ENCODE data around the gene CACNB1.

CACNB1 gene

DNA sequence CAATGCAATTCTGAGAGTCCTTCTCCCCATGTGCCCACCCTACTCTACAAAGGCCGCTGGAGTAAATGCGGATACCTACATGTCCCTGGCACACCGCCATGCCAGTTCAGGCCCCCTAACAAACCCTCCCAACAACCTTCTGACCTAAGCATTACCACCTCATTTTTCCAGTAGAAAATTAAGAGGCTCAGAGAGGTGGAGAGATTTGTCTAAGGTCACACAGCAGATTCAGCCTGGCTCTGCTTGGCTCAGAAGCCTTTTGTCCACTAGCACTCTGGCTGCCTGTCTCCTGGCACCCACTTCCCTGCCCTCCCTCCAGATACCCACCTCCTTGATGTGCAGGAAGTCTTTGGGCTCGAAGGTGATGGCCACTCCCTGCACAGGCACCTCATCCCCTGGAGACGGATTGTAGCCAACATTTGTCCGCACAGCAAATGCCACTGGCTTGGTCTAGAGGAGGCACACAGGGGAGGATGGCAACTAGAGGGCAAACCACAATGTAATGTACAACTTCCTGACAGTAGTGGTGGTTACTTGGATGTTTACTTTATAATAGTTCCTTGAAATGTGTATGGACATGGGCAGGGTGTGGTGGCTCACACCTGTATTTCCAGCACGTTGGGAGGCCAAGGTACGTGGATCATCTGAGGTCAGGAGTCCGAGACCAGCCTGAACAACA lies 10.2 kb downstream of the CACNB1 start:
- DNase-seq (ENCODE audit: low read depth, low spot score), result no peak
- TF ChIP-seq, protein P1, sequence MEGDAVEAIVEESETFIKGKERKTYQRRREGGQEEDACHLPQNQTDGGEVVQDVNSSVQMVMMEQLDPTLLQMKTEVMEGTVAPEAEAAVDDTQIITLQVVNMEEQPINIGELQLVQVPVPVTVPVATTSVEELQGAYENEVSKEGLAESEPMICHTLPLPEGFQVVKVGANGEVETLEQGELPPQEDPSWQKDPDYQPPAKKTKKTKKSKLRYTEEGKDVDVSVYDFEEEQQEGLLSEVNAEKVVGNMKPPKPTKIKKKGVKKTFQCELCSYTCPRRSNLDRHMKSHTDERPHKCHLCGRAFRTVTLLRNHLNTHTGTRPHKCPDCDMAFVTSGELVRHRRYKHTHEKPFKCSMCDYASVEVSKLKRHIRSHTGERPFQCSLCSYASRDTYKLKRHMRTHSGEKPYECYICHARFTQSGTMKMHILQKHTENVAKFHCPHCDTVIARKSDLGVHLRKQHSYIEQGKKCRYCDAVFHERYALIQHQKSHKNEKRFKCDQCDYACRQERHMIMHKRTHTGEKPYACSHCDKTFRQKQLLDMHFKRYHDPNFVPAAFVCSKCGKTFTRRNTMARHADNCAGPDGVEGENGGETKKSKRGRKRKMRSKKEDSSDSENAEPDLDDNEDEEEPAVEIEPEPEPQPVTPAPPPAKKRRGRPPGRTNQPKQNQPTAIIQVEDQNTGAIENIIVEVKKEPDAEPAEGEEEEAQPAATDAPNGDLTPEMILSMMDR (IDR thresholded peaks at IDR 0.05; ENCODE audit: low read depth, low read length), result no peak
- no peak overlapping the region for H3K4me3 ChIP-seq (ENCODE audit: low read depth, low read length)
- in situ Hi-C loops (cut with HindIII; ENCODE audit: low sequenced_read_pairs), result no loop called here

GRCh38 chr17:39186481-39187002 lies 10.9 kb downstream of the CACNB1 start:
- no peak overlapping the region for H3K4me3 ChIP-seq (ENCODE audit: low read depth, low read length)
- in situ Hi-C loops (cut with HindIII; ENCODE audit: low sequenced_read_pairs), result no loop called here
- TF ChIP-seq, protein P1 (IDR thresholded peaks at IDR 0.05; ENCODE audit: low read depth, low read length), result no peak
- no peak for DNase-seq (ENCODE audit: low read depth, low spot score)

GRCh38 chr17:39183720-39184119 lies 13.7 kb downstream of the CACNB1 start:
- no peak for DNase-seq (ENCODE audit: low read depth, low spot score)
- H3K4me3 ChIP-seq (ENCODE audit: low read depth, low read length), result no peak overlapping the region
- in situ Hi-C loops (cut with HindIII; ENCODE audit: low sequenced_read_pairs), result no loop called here
- TF ChIP-seq, protein P1 (IDR thresholded peaks at IDR 0.05; ENCODE audit: low read depth, low read length), result no peak

DNA sequence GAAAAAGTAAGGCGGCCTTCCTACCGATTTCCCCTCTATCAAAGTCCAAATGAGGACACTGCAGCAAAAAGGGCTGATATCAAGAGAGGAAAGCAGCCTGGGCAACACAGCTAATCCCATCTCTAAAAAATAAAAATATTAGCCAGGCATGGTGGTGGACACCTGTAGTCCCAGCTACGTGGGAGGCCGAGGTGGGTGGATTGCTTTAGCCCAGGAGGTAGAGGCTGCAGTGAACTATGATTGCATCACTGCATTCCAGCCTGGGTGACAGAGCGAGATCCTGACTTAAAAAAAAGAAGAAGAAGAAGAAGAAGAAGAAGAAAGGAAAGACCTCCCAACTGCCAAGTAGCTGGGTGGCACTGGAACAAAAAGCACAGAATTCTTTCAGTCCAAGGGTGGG lies 14.4 kb downstream of the CACNB1 start:
- H3K4me3 ChIP-seq (ENCODE audit: low read depth, low read length), result no peak overlapping the region
- TF ChIP-seq, protein P1 (IDR thresholded peaks at IDR 0.05; ENCODE audit: low read depth, low read length), result no peak
- in situ Hi-C loops (cut with HindIII; ENCODE audit: low sequenced_read_pairs), result no loop called here
- DNase-seq (ENCODE audit: low read depth, low spot score), result no peak

- TF ChIP-seq, protein P1 (IDR thresholded peaks at IDR 0.05; ENCODE audit: low read depth, low read length), result no peak
- H3K4me3 ChIP-seq (ENCODE audit: low read depth, low read length), result no peak overlapping the region
- in situ Hi-C loops (cut with HindIII; ENCODE audit: low sequenced_read_pairs), result no loop called here
- no peak for DNase-seq (ENCODE audit: low read depth, low spot score)
Measured at GRCh38 chr17:39181303-39181702, 16.2 kb downstream of the CACNB1 start.

DNA sequence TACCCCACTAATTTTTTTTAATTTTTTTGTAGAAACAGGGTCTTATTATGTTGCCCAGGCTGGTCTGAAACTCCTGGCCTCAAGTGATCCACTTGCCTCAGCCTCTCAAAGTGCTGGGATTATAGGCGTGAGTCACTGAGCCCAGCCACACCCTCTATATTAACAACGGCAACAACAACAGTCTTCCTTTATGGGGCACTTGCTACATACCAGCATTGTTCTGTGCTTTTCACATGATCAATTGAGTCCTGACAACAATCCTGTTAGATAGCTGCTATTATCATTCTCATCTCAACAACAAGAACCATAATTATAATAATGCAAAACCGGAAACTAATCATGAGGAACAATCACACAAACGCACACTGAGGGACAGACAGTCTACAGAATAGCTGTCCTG lies 18.9 kb downstream of the CACNB1 start:
- TF ChIP-seq, protein P1 (IDR thresholded peaks at IDR 0.05; ENCODE audit: low read depth, low read length), result no peak
- H3K4me3 ChIP-seq (ENCODE audit: low read depth, low read length), result no peak overlapping the region
- in situ Hi-C loops (cut with HindIII; ENCODE audit: low sequenced_read_pairs), result no loop called here
- no peak for DNase-seq (ENCODE audit: low read depth, low spot score)
